Hematopoietic multipotent progenitor cell treated with erythropoietin and hydrocortisone succinate and interleukin-3 and kit ligand, for 6 days (in vitro differentiated cells): Measurements from ENCODE around the gene KIRREL1.

Source experiments
- DNase-seq: peaks from one replicate; pipeline ENCODE4 v3.0.0-alpha.2; 2015

Gene KIRREL1

GRCh38 chr1:158007667-158008386 lies 14.4 kb downstream of the KIRREL1 start:
- no peak for DNase-seq

- no peak for DNase-seq
Observed at GRCh38 chr1:158008630-158009029, 15.2 kb downstream of the KIRREL1 start.

- no peak for DNase-seq
Observed at GRCh38 chr1:158011714-158012113, 18.3 kb downstream of the KIRREL1 start.

- no peak for DNase-seq
Observed at GRCh38 chr1:158013840-158014730, 20.6 kb downstream of the KIRREL1 start.

- no peak for DNase-seq
Observed at GRCh38 chr1:158014731-158015320, 21.4 kb downstream of the KIRREL1 start.

GRCh38 chr1:158016651-158017335 lies 23.3 kb downstream of the KIRREL1 start:
- no peak for DNase-seq

- DNase-seq = no peak
Observed at GRCh38 chr1:158017800-158018595, 24.6 kb downstream of the KIRREL1 start.

- DNase-seq = no peak
Observed at GRCh38 chr1:158019171-158019868, 25.9 kb downstream of the KIRREL1 start.

- DNase-seq = no peak
Observed at GRCh38 chr1:158020259-158020885, 26.9 kb downstream of the KIRREL1 start.

- DNase-seq = no peak
Observed at GRCh38 chr1:158020886-158021620, 27.6 kb downstream of the KIRREL1 start.

- DNase-seq = no peak
Observed at GRCh38 chr1:158021721-158022120, 28.3 kb downstream of the KIRREL1 start.

GRCh38 chr1:158022554-158023312 lies 29.3 kb downstream of the KIRREL1 start:
- DNase-seq = no peak

GRCh38 chr1:158024737-158025136 lies 31.3 kb downstream of the KIRREL1 start:
- DNase-seq = no peak

GRCh38 chr1:158025576-158026230 lies 32.3 kb downstream of the KIRREL1 start:
- DNase-seq = no peak

GRCh38 chr1:158026651-158027050 lies 33.2 kb downstream of the KIRREL1 start:
- no peak for DNase-seq

- no peak for DNase-seq
Observed at GRCh38 chr1:158027508-158027907, 34.1 kb downstream of the KIRREL1 start.

- no peak for DNase-seq
Observed at GRCh38 chr1:158028969-158029368, 35.5 kb downstream of the KIRREL1 start.

GRCh38 chr1:158035014-158035413 lies 41.6 kb downstream of the KIRREL1 start:
- DNase-seq = no peak

- peak; percentile 67 for DNase-seq
Observed at GRCh38 chr1:158035976-158036583, 42.6 kb downstream of the KIRREL1 start.
